NCI-H226 (cell line): ENCODE measurements around the gene SIRT1.
"Not testable (repeated sequence)": the region's sequence is repeated elsewhere in the genome, so short reads cannot be mapped to it uniquely, and the experiment has no call there.

Experiments
- DNase-seq: peaks from one replicate; pipeline ENCODE4 v3.0.0-alpha.2; 2015

The SIRT1 gene

GRCh38 chr10:67884313-67884841 lies at the start of gene SIRT1:
Gene SIRT1, plus strand, starts transcription at chr10:67884656. Its CDS starts 66 bp downstream, at chr10:67884722.
- DNase-seq = peak; percentile 93

DNA sequence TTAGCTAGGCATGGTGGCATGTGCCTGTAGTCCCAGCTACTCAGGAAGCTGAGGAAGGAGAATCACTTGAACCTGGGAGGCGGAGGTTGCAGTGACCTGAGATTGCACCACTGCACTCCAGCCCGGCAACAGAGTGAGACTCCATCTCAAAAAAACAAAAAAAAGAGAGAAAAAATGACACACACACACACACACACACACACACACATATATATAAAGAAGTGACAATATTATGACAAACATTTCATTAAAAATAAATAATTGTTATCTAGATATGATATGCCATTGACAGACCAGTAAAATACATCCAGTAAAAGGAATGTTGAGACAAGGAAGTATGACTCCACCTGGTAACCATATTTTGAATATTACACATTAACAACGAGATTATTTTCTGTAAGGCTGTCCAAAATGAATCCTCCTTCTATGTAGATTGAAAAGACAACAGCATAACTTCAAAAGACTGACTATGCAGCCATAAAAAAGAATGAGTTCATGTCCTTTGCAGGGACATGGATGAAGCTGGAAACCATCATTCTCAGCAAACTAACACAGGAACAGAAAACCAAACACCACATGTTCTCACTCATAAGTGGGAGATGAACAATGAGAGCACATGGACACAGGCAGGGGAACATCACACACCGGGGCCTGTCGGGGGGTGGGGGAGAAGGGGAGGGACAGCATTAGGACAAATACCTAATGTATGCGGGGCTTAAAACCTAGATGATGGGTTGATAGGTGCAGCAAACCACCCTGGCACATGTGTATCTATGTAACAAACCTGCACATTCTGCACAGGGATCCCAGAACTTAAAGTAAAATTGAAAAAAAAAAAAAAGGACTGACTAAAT lies 48.7 kb upstream of the SIRT1 start:
- DNase-seq = not testable (repeated sequence)

DNA sequence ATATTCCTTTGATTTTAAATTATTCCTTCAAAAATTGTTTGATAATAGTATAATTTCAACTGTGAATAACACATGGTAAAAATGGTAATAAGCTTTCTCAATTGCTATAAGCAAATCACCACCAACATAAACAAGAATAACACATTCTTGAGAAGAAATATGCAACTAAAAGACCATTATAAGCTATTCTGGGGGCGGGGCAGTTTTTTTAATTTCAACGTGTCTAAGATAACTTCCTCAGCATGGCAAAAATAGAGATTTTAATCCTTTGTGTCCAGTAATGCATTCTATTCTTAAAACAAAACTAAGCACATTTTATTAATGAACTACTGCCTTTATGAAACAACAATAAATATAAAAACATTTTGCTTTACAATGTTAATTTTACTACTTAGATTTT lies 48.0 kb upstream of the SIRT1 start:
- DNase-seq = no peak

DNA sequence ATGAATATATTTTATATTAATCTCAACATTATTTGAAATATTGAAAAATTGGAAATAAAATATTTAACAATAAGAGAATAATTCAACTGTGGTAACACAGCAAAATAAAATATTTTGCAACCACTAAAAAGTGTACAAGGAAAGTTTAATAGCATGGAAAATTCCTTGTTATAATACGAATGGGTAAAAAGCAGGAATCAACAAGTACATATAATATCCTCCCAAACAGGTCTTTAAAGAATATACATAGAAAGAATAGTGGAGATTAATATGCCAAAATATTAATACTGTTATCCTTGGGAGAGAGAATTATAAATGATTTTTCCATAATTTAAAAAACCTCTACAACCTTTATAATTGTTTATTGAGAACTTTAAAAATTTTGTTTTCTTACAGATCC lies 47.5 kb upstream of the SIRT1 start:
- no peak for DNase-seq

DNA sequence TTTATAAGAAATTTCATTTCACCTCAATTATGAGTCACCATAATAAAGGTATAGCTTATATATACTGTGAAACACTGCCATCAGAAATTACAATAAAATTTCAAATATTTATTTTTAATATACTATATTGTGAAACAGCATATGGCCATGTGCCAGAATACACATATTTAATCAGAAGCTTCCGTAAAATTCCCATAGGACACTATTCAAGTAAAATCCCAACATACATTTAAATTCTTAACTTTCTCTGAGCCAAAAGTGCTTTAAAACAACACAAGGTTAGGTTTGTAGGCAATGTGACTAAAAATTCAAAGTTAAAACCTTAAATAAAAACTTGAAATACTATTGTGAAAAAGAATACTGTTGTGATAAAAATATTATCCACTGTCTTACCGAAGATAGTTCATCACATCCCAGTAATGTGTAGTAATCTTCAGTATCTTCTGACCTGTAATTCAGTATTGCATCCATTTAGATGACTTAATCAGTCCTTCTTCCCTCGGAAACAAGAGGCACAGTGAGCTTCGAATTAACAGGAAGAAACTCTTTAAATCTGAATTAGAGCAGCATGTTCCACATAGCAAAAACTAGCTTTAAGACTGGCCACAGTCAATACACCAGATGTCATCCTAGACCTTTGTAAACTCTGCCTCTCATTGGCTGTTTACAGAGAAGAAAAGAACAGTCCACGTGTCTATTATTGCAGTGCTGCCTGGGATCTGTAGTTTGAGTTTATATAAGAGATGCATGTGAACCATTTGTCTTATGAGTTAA lies 46.7 kb upstream of the SIRT1 start, which contains the start of gene DNAJC12:
DNAJC12 (minus strand) TSS at position 648 of the 774 bp plus-strand sequence; CDS start at position 471, 177 bp downstream.
- DNase-seq = no peak

DNA sequence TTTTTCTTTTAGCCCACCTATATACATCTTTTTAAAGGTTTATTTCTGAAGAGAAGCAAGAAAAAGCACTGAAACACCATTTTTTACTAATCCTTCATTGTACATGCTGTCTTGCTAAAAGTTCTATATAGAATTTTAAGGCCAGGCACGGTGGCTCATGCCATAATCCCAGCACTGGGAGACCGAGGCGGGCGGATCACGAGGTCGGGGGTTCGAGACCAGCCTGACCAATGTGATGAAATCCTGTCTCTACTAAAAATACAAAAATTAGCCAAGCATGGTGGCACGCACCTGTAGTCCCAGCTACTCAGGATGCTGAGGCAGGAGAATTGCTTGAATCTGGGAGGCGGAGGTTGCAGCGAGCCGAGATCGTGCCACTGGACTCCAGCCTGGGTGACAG lies 44.9 kb upstream of the SIRT1 start:
- DNase-seq = not testable (repeated sequence)

GRCh38 chr10:67839951-67840350 lies 44.5 kb upstream of the SIRT1 start:
- peak; percentile 32 for DNase-seq

- no peak for DNase-seq
Measured at GRCh38 chr10:67841737-67842136, 42.7 kb upstream of the SIRT1 start.

GRCh38 chr10:67843284-67843683 lies 41.2 kb upstream of the SIRT1 start:
- no peak for DNase-seq

- peak; percentile 89 for DNase-seq
Measured at GRCh38 chr10:67849331-67850011, 35.0 kb upstream of the SIRT1 start.

- no peak for DNase-seq
Measured at GRCh38 chr10:67851186-67851585, 33.3 kb upstream of the SIRT1 start.

DNA sequence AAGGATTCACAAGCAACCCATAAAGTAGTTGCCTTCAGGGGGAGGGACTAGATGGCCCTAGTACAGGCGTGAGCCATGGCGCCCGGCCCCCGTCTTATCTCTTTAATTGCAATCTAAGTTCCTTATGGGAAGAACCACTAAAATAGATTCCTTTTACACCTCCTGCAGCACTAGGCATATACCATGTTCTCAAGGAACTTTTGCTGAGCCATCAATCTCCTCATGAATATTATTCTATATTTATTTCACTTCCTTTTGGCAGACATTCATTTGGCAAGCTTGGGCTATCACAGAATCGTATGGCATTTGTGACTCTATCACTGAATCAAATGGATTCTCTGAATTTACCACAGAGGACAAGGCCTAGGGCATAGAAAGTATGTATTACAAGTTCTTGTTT lies 31.7 kb upstream of the SIRT1 start:
- no peak for DNase-seq

DNA sequence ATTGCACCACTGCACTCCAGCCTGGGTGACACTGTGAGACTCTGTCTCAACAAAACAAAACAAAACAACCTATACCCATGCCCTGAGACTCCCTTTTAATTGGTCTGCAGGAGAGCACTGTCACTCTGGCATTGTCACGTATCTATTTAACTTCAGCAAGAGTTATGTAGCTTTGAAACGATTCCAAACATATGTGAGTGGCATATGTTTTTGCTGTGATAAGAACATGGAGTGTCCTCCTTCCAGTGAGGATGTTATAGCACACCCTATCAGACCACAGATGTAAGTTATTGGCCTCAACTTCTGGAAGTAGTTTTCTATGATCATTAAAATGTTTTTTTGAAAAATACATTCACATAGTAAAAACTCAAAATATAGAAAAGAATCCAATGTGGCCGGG lies 30.9 kb upstream of the SIRT1 start:
- no peak for DNase-seq

GRCh38 chr10:67858971-67859370 lies 25.5 kb upstream of the SIRT1 start:
- no peak for DNase-seq

- DNase-seq = no peak
Measured at GRCh38 chr10:67861750-67862432, 22.6 kb upstream of the SIRT1 start.

DNA sequence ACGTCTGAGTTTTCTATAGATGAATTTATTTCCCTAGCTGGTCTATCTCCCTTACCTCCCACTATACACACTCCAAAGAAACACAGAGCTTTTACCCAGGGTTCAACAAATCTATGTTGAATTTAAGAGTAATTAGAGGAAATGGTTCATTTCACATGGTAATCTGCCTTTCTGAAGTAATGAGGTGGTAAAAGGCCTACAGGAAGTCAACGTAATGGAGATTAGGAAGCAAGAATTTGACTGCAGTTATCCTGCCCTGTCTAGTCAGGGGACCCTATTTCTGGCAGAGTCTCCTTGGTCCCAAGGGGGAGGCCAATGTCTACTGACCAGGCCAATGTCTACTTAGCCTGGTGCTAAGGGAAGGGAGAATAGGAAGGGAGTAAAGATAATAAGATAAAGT lies 21.4 kb upstream of the SIRT1 start:
- no peak for DNase-seq

DNA sequence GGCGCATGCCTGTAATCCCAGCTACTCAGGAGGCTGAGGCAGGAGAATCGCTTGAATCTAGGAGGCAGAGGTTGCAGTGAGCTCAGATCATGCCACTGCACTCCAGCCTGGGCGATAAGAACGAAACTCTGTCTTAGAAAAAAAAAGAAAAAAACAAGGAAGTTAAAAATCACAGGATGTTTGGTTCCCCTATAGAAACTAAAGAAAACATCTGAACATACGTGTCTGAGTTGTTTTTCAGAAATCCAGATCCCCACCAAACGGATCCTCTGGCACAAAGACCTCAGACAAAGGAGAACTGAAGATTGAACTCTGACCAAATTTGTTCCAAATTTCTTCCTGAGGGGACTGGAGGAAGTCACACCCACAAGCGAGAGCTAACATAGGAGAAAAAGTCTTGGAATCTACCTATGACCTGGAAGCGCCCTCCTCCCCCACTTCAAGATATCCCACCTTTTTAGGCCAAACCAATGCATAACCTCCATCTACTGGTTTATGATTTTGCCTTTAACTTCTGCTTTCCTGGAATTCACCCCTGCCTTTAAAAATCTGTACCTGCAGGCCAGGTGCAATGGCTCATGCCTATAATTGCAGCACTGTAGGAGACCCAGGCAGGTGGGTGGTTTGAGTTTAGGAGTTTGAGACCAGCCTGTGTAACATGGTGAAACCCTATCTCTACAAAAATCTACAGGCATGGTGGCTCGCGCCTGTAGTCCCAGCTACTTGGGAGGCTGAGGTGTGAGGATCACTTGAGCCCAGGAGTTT lies 19.7 kb upstream of the SIRT1 start:
- DNase-seq = no peak

GRCh38 chr10:67868132-67868531 lies 16.3 kb upstream of the SIRT1 start:
- DNase-seq = no peak

DNA sequence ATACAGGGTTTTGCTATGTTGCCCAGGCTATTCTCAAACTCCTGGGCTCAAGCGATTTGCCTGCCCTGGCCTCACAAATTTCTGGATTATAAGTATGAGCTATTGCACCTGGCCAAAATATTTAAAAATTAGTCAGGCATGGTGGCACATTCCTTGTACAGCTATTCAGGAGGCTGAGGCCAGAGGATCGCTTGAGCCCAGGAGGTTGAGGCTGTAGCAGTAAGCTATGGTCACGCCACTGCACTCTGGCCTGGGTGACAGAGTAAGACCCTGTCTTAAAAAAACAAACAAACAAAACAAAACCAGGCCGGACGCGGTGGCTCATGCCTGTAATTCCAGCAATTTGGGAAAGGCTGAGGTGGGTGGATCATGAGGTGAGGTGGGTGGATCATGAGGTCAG lies 14.5 kb upstream of the SIRT1 start:
- no peak for DNase-seq

GRCh38 chr10:67875340-67876238 lies 8.9 kb upstream of the SIRT1 start:
- no peak for DNase-seq

DNA sequence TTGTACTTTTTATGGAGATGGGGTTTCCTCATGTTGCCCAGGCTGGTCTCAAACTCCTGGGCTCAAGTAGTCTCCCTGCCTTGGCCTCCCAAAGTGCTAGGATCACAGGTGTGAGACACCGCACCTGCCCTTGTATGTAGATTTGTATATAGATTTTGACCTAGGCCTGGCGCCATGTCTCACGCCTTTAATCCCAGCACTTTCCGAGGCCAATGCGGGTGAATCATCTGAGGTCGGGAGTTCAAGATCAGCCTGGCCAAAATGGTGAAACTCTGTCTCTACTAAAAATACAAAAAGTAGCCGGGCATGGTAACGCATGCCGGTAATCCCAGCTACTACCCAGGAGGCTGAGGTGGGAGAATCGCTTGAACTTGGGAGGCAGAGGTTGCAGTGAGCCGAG lies 7.0 kb upstream of the SIRT1 start:
- DNase-seq = not testable (repeated sequence)
